Measurements from ENCODE around the gene ARRDC3. TPM values are rescaled to one million over a fixed set of nuclear protein-coding genes. Genes with fewer than 3 reads are reported as not detected.

ARRDC3 gene
- total and polyA plus RNA-seq, 2 donors (not counting 3 experiments of a cell fraction or from before 2014, with no cell fraction given) = 12.4 to 43.1 TPM

GRCh38 chr5:91341154-91341553 is 42.0 kb downstream of the ARRDC3 start:
- Histone ChIP-seq H3K27ac (ENCODE audit: insufficient read depth, low read depth, low read length) (no peak overlapping the region), H3K4me2 (ENCODE audit: insufficient read depth, low read length) (no peak overlapping the region), H3K9me3 (replicated peaks; ENCODE audit: control insufficient read depth, insufficient read depth, low read length) (no peaks in the 10 kb centered on the region), H3K4me3 (replicated peaks in 1 of 3; ENCODE audit: insufficient read depth in 1 of 3, low read depth in 1 of 3, low read length in 3 of 3) (no peak overlapping the region), H3K9me1 (replicated peaks; ENCODE audit: control insufficient read depth, extremely low read depth, insufficient read depth, low read length) (no peaks in the 10 kb centered on the region), H3K36me3 (ENCODE audit: control insufficient read depth in 2 of 2, extremely low read depth in 1 of 2, insufficient read depth in 2 of 2, low read length in 2 of 2) (no peaks in the 10 kb centered on the region), H4K20me1 (replicated peaks; ENCODE audit: control insufficient read depth, extremely low read depth, insufficient read depth, low read length) (no peaks in the 10 kb centered on the region), H3K27me3 (ENCODE audit: control insufficient read depth in 2 of 2, insufficient read depth in 2 of 2, low read length in 2 of 2) (no peaks in the 10 kb centered on the region), H3K79me2 (ENCODE audit: control insufficient read depth, insufficient read depth, low read length) (no peaks in the 10 kb centered on the region), H3K4me1 (ENCODE audit: control insufficient read depth, extremely low read depth, insufficient read depth, low read length) (peaks cover 2% of the 10 kb centered on the region), H3K9ac (replicated peaks; ENCODE audit: extremely low read depth, insufficient read depth, low read length) (no peak overlapping the region), H2AFZ (ENCODE audit: low read depth, low read length) (no peak overlapping the region)
- no peak for DNase-seq (ENCODE audit: low read depth, low spot score)
- CTCF ChIA-PET = interaction anchor here (1.4 to 1.6 kb wide), 2 partner anchors 9 to 66 kb away, joined by 4 read pairs; no protein-coding TSS in a partner anchor
- FAIRE-seq = no peak
- TF ChIP-seq MYC (IDR thresholded peaks at IDR 0.05; ENCODE audit: low read depth, low read length) (no peak), FOS (IDR thresholded peaks at IDR 0.05; ENCODE audit: borderline replicate concordance, insufficient read depth, low read length) (no peak), POLR2A (IDR thresholded peaks at IDR 0.05; ENCODE audit: low read depth, low read length) (no peak)
- no TSS peak for BruUV-seq (replicated peaks)
- intact Hi-C loops (cut with micrococcal nuclease) (no loop called here), dilution Hi-C loops (cut with MboI; ENCODE audit: extremely low pct_ligation_motif_present, low sequenced_read_pairs) (no loop called here)
- POLR2A ChIA-PET = interaction anchor here (0.7 kb wide), 1 partner anchor 42 kb away, joined by 3 read pairs; the partner anchor contains the start of gene ARRDC3

- Histone ChIP-seq H3K4me1 (ENCODE audit: control insufficient read depth, extremely low read depth, insufficient read depth, low read length) (peaks cover 2% of the 10 kb centered on the region), H2AFZ (ENCODE audit: low read depth, low read length) (no peak overlapping the region), H3K9ac (replicated peaks; ENCODE audit: extremely low read depth, insufficient read depth, low read length) (no peak overlapping the region), H3K4me2 (ENCODE audit: insufficient read depth, low read length) (no peak overlapping the region), H3K27ac (ENCODE audit: insufficient read depth, low read depth, low read length) (no peak overlapping the region), H3K9me3 (replicated peaks; ENCODE audit: control insufficient read depth, insufficient read depth, low read length) (no peaks in the 10 kb centered on the region), H3K4me3 (replicated peaks in 1 of 3; ENCODE audit: insufficient read depth in 1 of 3, low read depth in 1 of 3, low read length in 3 of 3) (no peak overlapping the region), H4K20me1 (replicated peaks; ENCODE audit: control insufficient read depth, extremely low read depth, insufficient read depth, low read length) (no peaks in the 10 kb centered on the region), H3K36me3 (ENCODE audit: control insufficient read depth in 2 of 2, extremely low read depth in 1 of 2, insufficient read depth in 2 of 2, low read length in 2 of 2) (no peaks in the 10 kb centered on the region), H3K79me2 (ENCODE audit: control insufficient read depth, insufficient read depth, low read length) (no peaks in the 10 kb centered on the region), H3K27me3 (ENCODE audit: control insufficient read depth in 2 of 2, insufficient read depth in 2 of 2, low read length in 2 of 2) (no peaks in the 10 kb centered on the region), H3K9me1 (replicated peaks; ENCODE audit: control insufficient read depth, extremely low read depth, insufficient read depth, low read length) (no peaks in the 10 kb centered on the region)
- DNase-seq (ENCODE audit: low read depth, low spot score) (no peak), FAIRE-seq (no peak)
- CTCF ChIA-PET = interaction anchor here (1.4 kb wide), 1 partner anchor 65 kb away, joined by 4 read pairs; no protein-coding TSS in a partner anchor
- BruUV-seq (replicated peaks) = no TSS peak
- TF ChIP-seq POLR2A (IDR thresholded peaks at IDR 0.05; ENCODE audit: low read depth, low read length) (no peak), POLR2AphosphoS5 (IDR thresholded peaks at IDR 0.05; ENCODE audit: insufficient read depth, low read depth, low read length) (no peak), JUN (IDR thresholded peaks at IDR 0.05; ENCODE audit: borderline replicate concordance, insufficient read depth, insufficient read length, low read depth) (no peak), GATA2 (IDR thresholded peaks at IDR 0.05; ENCODE audit: insufficient read depth, insufficient read length, low read depth, low read length) (no peak), EZH2 (IDR thresholded peaks at IDR 0.05; ENCODE audit: borderline replicate concordance, low read depth, low read length, severe bottlenecking) (no peak), MYC (IDR thresholded peaks at IDR 0.05; ENCODE audit: low read depth, low read length) (no peak), FOS (IDR thresholded peaks at IDR 0.05; ENCODE audit: borderline replicate concordance, insufficient read depth, low read length) (no peak)
- TF ChIP-seq, protein P1, sequence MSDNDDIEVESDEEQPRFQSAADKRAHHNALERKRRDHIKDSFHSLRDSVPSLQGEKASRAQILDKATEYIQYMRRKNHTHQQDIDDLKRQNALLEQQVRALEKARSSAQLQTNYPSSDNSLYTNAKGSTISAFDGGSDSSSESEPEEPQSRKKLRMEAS (IDR thresholded peaks at IDR 0.05; ENCODE audit: insufficient read depth, insufficient read length) = no peak
- TF ChIP-seq, protein P2, sequence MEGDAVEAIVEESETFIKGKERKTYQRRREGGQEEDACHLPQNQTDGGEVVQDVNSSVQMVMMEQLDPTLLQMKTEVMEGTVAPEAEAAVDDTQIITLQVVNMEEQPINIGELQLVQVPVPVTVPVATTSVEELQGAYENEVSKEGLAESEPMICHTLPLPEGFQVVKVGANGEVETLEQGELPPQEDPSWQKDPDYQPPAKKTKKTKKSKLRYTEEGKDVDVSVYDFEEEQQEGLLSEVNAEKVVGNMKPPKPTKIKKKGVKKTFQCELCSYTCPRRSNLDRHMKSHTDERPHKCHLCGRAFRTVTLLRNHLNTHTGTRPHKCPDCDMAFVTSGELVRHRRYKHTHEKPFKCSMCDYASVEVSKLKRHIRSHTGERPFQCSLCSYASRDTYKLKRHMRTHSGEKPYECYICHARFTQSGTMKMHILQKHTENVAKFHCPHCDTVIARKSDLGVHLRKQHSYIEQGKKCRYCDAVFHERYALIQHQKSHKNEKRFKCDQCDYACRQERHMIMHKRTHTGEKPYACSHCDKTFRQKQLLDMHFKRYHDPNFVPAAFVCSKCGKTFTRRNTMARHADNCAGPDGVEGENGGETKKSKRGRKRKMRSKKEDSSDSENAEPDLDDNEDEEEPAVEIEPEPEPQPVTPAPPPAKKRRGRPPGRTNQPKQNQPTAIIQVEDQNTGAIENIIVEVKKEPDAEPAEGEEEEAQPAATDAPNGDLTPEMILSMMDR (IDR thresholded peaks at IDR 0.05; ENCODE audit: extremely low read depth in 1 of 2, insufficient read depth in 1 of 2, low read depth in 1 of 2, low read length in 2 of 2) = no peak
- intact Hi-C loops (cut with micrococcal nuclease) (no loop called here), dilution Hi-C loops (cut with MboI; ENCODE audit: extremely low pct_ligation_motif_present, low sequenced_read_pairs) (no loop called here)
- POLR2A ChIA-PET = no interaction called here
These were observed 42.6 kb downstream of the ARRDC3 start for GRCh38 chr5:91340532-91340931.
